VCaP (cell line): Measurements from ENCODE around the gene CLCN7.

Source experiments
- H3K27ac ChIP-seq: fragments of 450-650 bp; 2 replicates; pipeline ENCODE4 v1.5.1; 2017
- TF ChIP-seq, protein P1 (sequence below): fragments of 450-650 bp; conservative IDR thresholded peaks from 2 replicates; pipeline ENCODE4 v1.5.1; 2017; ENCODE audit warnings: mild to moderate bottlenecking, moderate library complexity

The CLCN7 gene

GRCh38 chr16:1491327-1491726 lies 16.5 kb upstream of the CLCN7 start:
- no peak overlapping the region for H3K27ac ChIP-seq
- TF ChIP-seq, protein P1, sequence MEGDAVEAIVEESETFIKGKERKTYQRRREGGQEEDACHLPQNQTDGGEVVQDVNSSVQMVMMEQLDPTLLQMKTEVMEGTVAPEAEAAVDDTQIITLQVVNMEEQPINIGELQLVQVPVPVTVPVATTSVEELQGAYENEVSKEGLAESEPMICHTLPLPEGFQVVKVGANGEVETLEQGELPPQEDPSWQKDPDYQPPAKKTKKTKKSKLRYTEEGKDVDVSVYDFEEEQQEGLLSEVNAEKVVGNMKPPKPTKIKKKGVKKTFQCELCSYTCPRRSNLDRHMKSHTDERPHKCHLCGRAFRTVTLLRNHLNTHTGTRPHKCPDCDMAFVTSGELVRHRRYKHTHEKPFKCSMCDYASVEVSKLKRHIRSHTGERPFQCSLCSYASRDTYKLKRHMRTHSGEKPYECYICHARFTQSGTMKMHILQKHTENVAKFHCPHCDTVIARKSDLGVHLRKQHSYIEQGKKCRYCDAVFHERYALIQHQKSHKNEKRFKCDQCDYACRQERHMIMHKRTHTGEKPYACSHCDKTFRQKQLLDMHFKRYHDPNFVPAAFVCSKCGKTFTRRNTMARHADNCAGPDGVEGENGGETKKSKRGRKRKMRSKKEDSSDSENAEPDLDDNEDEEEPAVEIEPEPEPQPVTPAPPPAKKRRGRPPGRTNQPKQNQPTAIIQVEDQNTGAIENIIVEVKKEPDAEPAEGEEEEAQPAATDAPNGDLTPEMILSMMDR = no peak

GRCh38 chr16:1489077-1489476 lies 14.2 kb upstream of the CLCN7 start:
- no peak overlapping the region for H3K27ac ChIP-seq
- TF ChIP-seq, protein P1 = no peak

DNA sequence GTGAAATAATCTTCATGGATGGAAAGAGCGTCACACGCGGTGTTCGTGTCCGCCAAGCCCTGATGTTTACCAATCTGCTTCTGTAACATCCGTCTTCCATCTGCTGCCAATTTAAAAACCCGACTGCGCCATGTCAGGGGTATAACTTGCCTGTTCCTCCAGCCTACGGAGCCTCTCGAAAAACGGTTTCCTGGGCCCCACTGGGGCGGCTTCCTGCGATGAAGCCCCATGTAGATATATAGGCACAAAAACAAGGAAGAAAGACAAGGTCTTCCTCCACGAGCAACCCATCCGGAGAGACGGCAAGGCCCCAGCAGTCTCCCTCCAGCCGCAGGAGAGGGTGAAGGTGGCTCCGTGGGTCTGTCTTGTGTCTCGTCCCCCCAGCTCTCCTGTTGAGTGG lies 13.8 kb upstream of the CLCN7 start, which contains the start of gene PTX4:
PTX4 (minus strand) TSS at position 326 of the 400 bp plus-strand sequence; CDS start at position 291, 35 bp downstream.
- TF ChIP-seq, protein P1 = no peak
- H3K27ac ChIP-seq = no peak within 1 kb of the TSS

GRCh38 chr16:1488054-1488601 lies 13.3 kb upstream of the CLCN7 start:
- H3K27ac ChIP-seq = no peak overlapping the region
- TF ChIP-seq, protein P1 = no peak

DNA sequence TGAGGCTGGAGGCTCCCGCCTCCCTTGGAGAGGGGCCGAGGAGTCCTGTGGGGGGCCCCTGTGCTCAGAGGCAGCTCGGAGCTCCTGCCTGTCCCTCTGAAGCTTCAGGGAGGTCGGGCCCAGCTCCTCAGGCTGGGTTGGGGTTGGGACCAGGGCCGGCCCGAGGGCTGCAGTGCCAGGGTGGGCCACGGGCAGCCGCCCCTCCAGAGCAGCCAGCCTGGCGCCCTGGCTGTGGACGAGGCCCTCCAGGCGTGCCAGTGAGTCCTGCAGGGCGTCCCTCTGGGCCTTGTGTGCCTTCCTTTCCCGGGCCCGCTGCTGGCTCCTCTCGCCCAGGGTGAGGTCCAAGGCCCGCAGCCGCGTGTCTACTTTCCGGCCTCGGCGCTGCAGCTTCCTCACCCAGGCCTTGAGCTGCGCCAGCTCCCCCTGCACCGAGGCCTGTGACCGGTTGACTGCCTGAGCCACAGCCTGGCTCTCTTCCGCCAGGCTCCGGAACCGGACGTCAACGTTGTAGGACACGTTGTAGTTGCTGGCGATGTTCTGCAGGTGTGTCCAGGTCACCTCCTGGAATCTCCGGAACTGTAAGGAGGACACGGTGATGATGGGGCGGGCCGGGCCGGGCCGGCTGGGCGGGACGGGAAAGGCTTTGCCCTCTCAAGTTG lies 12.7 kb upstream of the CLCN7 start:
- no peak overlapping the region for H3K27ac ChIP-seq
- TF ChIP-seq, protein P1 = no peak

GRCh38 chr16:1486551-1487390 lies 11.9 kb upstream of the CLCN7 start:
- TF ChIP-seq, protein P1 = no peak
- no peak overlapping the region for H3K27ac ChIP-seq

GRCh38 chr16:1485847-1486496 lies 11.1 kb upstream of the CLCN7 start:
- H3K27ac ChIP-seq = no peak overlapping the region
- TF ChIP-seq, protein P1 = no peak
